HEK293T (cell line): ENCODE measurements around the gene STEEP1.

ENCODE experiments used
- ARNT ChIP-seq: fragments of 450-650 bp; IDR thresholded peaks from 2 replicates; pipeline ENCODE4 v1.6.1; 2017; ENCODE audit warnings: mild to moderate bottlenecking
- BHLHE40 ChIP-seq: fragments of 450-650 bp; IDR thresholded peaks from 2 replicates; pipeline ENCODE4 v1.6.1; 2016; ENCODE audit warnings: mild to moderate bottlenecking, moderate library complexity, borderline replicate concordance
- CTBP1 ChIP-seq: fragments of 450-650 bp; IDR thresholded peaks from 2 replicates; pipeline ENCODE4 v1.6.1; 2016; ENCODE audit warnings: borderline replicate concordance
- ELF4 ChIP-seq: fragments of 450-650 bp; IDR thresholded peaks from 2 replicates; pipeline ENCODE4 v1.6.1; 2017; ENCODE audit warnings: antibody characterized with exemption
- L3MBTL2 ChIP-seq: fragments of 450-650 bp; conservative IDR thresholded peaks from 2 replicates; pipeline ENCODE4 v1.6.1; 2016; ENCODE audit warnings: mild to moderate bottlenecking
- NFRKB ChIP-seq: fragments of 450-650 bp; IDR thresholded peaks from 2 replicates; pipeline ENCODE4 v1.6.1; 2016; ENCODE audit warnings: mild to moderate bottlenecking, moderate library complexity
- SP1 ChIP-seq: fragments of 450-650 bp; IDR thresholded peaks from 2 replicates; pipeline ENCODE4 v1.6.1; 2017
- SUZ12 ChIP-seq: fragments of 450-650 bp; IDR thresholded peaks from 2 replicates; pipeline ENCODE4 v1.6.1; 2016; ENCODE audit warnings: mild to moderate bottlenecking
- ZNF384 ChIP-seq: fragments of 450-650 bp; IDR thresholded peaks from 2 replicates; pipeline ENCODE4 v1.6.1; 2016
- TF ChIP-seq, protein P1 (sequence below): fragments of 450-650 bp; IDR thresholded peaks from 2 replicates; pipeline ENCODE4 v1.6.1; 2016

DNA sequence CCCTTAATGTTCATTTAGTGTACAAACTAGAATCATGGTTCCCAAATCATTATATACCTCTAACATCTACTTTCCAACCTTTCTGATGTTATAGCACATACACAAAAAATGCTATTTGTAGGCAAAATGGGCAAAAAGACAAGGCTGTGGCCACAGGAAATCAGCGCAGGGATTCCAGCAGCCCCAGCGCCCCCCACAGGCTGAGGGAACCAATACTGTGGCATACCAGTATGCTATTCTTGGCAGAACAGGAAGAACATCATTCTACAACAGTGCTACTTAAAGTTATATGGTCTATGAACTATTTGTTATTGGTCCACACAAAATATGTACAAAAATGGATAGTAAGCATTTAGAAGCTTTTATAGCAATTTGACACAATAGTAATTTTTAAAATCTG is 25.3 kb downstream of the STEEP1 start:
- TF ChIP-seq SUZ12, result no peak
- TF ChIP-seq BHLHE40, result no peak
- no peak for TF ChIP-seq SP1
- TF ChIP-seq, protein P1, sequence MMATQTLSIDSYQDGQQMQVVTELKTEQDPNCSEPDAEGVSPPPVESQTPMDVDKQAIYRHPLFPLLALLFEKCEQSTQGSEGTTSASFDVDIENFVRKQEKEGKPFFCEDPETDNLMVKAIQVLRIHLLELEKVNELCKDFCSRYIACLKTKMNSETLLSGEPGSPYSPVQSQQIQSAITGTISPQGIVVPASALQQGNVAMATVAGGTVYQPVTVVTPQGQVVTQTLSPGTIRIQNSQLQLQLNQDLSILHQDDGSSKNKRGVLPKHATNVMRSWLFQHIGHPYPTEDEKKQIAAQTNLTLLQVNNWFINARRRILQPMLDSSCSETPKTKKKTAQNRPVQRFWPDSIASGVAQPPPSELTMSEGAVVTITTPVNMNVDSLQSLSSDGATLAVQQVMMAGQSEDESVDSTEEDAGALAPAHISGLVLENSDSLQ, result no peak
- TF ChIP-seq CTBP1, result no peak
- no peak for TF ChIP-seq L3MBTL2
- no peak for TF ChIP-seq ARNT
- no peak for TF ChIP-seq NFRKB
- TF ChIP-seq ZNF384, result no peak
- no peak for TF ChIP-seq ELF4
